22Rv1 (cell line): ENCODE data around the gene SQSTM1.

ENCODE experiments used
- ZFX ChIP-seq: fragments of 450-650 bp; IDR thresholded peaks from 2 replicates; pipeline ENCODE4 v1.6.1; 2017; ENCODE audit warnings: antibody characterized with exemption, borderline replicate concordance
- TF ChIP-seq, protein P1 (sequence below): fragments of 450-650 bp; IDR thresholded peaks from 2 replicates; pipeline ENCODE4 v1.5.1; 2017; ENCODE audit warnings: mild to moderate bottlenecking

- TF ChIP-seq, protein P1, sequence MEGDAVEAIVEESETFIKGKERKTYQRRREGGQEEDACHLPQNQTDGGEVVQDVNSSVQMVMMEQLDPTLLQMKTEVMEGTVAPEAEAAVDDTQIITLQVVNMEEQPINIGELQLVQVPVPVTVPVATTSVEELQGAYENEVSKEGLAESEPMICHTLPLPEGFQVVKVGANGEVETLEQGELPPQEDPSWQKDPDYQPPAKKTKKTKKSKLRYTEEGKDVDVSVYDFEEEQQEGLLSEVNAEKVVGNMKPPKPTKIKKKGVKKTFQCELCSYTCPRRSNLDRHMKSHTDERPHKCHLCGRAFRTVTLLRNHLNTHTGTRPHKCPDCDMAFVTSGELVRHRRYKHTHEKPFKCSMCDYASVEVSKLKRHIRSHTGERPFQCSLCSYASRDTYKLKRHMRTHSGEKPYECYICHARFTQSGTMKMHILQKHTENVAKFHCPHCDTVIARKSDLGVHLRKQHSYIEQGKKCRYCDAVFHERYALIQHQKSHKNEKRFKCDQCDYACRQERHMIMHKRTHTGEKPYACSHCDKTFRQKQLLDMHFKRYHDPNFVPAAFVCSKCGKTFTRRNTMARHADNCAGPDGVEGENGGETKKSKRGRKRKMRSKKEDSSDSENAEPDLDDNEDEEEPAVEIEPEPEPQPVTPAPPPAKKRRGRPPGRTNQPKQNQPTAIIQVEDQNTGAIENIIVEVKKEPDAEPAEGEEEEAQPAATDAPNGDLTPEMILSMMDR, result no peak
- TF ChIP-seq ZFX, result no peak
These were observed 46.3 kb upstream of the SQSTM1 start for GRCh38 chr5:179774442-179774841.
